Measurements from ENCODE around the gene WNT8A.
"Not testable (repeated sequence)": the region's sequence is repeated elsewhere in the genome, so short reads cannot be mapped to it uniquely, and the experiment has no call there.

WNT8A gene

GRCh38 chr5:138083702-138084101, at the start of gene WNT8A:
WNT8A (plus strand) TSS chr5:138084033; CDS start chr5:138084128, 95 bp downstream.
- FAIRE-seq: no peak

GRCh38 chr5:138035605-138036537, 48.0 kb upstream of the WNT8A start:
- FAIRE-seq: peak; percentile 98

- no peak for FAIRE-seq
Measured at GRCh38 chr5:138037271-138037670, 46.6 kb upstream of the WNT8A start.

- FAIRE-seq: no peak
Measured at GRCh38 chr5:138037907-138038633, 45.8 kb upstream of the WNT8A start.

- no peak for FAIRE-seq
Measured at GRCh38 chr5:138038826-138039225, 45.0 kb upstream of the WNT8A start.

- FAIRE-seq: not testable (repeated sequence)
Measured at GRCh38 chr5:138045283-138045682, 38.5 kb upstream of the WNT8A start.

GRCh38 chr5:138051441-138052296, 32.2 kb upstream of the WNT8A start:
- FAIRE-seq: no peak

- FAIRE-seq: not testable (repeated sequence)
Measured at GRCh38 chr5:138052718-138053117, 31.1 kb upstream of the WNT8A start.

- no peak for FAIRE-seq
Measured at GRCh38 chr5:138053554-138053953, 30.3 kb upstream of the WNT8A start.

- no peak for FAIRE-seq
Measured at GRCh38 chr5:138054206-138054605, 29.6 kb upstream of the WNT8A start.

- FAIRE-seq: no peak
Measured at GRCh38 chr5:138054847-138055558, 28.8 kb upstream of the WNT8A start.

GRCh38 chr5:138064526-138064925, 19.3 kb upstream of the WNT8A start:
- FAIRE-seq: no peak

GRCh38 chr5:138065102-138065501, 18.7 kb upstream of the WNT8A start:
- no peak for FAIRE-seq

GRCh38 chr5:138067945-138068344, 15.9 kb upstream of the WNT8A start:
- no peak for FAIRE-seq

- FAIRE-seq: peak; percentile 74
Measured at GRCh38 chr5:138068742-138069600, 14.9 kb upstream of the WNT8A start.

- not testable (repeated sequence) for FAIRE-seq
Measured at GRCh38 chr5:138070026-138070425, 13.8 kb upstream of the WNT8A start.

- peak; percentile 94 for FAIRE-seq
Measured at GRCh38 chr5:138077064-138077696, 6.7 kb upstream of the WNT8A start.

- FAIRE-seq: no peak
Measured at GRCh38 chr5:138078006-138078643, 5.7 kb upstream of the WNT8A start.

- no peak for FAIRE-seq
Measured at GRCh38 chr5:138082033-138082432, 1.8 kb upstream of the WNT8A start.

- no peak for FAIRE-seq
Measured at GRCh38 chr5:138091685-138092084, 7.9 kb downstream of the WNT8A start.

Data from A204.1 (cell line).